GM12892 (cell line): ENCODE measurements around the gene CCDC116.

Experiments
- POLR2A ChIP-seq: IDR thresholded peaks from 2 replicates; pipeline ENCODE4 v1.6.1; 2011; ENCODE audit warnings: low read depth, low read length, control low read depth
- TAF1 ChIP-seq: IDR thresholded peaks from 2 replicates; pipeline ENCODE4 v1.6.1; 2011; ENCODE audit warnings: low read depth, mild to moderate bottlenecking, control low read depth, low read length, borderline replicate concordance

DNA sequence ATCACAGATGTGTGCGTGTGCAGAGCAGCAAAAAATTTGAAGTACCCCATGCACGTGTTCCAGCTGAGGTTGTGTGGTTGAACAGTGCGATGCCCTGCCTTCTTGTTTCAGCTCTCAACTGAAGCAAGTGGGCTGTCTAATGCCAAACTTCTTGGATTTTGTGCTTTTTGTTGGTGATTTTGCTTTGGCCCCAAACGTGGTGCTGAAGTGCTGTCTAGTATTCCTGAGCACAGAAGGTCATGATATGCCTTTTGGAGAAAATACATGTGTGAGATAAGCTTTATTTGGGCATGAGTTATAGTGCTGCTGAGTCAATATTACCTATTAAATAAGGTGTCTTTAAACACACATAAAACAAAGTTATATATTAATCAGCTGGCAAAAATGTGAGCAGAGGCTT lies 16.8 kb upstream of the CCDC116 start:
- TF ChIP-seq POLR2A (no peak), TAF1 (no peak)
